Endothelial cell of umbilical vein (primary cell): ENCODE results near the gene TRMT6.

Source experiments
- EZH2 ChIP-seq: IDR thresholded peaks from 2 replicates; pipeline ENCODE4 v1.6.1; 2012; ENCODE audit warnings: borderline replicate concordance, low read depth, mild to moderate bottlenecking, moderate library complexity, low read length, inconsistent platforms; ENCODE audit not compliant: severe bottlenecking
- FOS ChIP-seq: IDR thresholded peaks from 2 replicates; pipeline ENCODE4 v1.6.1; 2011; ENCODE audit warnings: mild to moderate bottlenecking, low read length, moderate library complexity, borderline replicate concordance; ENCODE audit not compliant: insufficient read depth
- POLR2A ChIP-seq: IDR thresholded peaks from 2 replicates; pipeline ENCODE4 v1.6.1; 2012; ENCODE audit warnings: low read depth, mild to moderate bottlenecking, control low read depth, low read length
- POLR2AphosphoS5 ChIP-seq: IDR thresholded peaks from 2 replicates; pipeline ENCODE4 v1.6.1; 2012; ENCODE audit warnings: low read depth, mild to moderate bottlenecking, control low read depth, low read length, moderate library complexity; ENCODE audit not compliant: insufficient read depth
- TF ChIP-seq, protein P1 (sequence below), 2 donors: IDR thresholded peaks; 1 replicate in 1 of 2; 2 replicates in 1 of 2; pipeline ENCODE4 v1.5.1; 2011; ENCODE audit warnings: low read length in 2 of 2, mild to moderate bottlenecking in 2 of 2, moderate library complexity in 2 of 2, control low read depth in 1 of 2, inconsistent platforms in 1 of 2, low read depth in 1 of 2; ENCODE audit not compliant: insufficient read depth in 1 of 2; ENCODE audit errors: extremely low read depth in 1 of 2

DNA sequence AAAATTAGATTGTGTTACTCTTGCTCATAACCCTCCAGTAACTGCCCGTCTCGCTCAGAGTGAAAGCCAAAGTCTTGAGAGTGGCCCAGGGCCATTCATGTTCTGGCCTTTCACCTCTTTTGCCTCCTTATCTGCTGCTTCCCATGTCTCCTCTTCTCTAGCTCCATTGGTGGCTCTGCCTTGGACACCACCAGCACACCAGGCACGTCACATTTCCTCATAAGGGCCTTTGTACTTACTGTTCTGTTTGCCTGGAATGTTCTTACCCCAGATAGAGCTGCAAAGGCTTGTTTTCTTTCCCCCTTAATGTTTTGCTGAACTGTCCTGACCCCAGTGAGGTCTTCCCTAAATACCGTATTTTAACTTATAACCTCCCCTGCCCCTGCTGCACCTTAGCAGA lies 29.5 kb upstream of the TRMT6 start:
- TF ChIP-seq, protein P1, sequence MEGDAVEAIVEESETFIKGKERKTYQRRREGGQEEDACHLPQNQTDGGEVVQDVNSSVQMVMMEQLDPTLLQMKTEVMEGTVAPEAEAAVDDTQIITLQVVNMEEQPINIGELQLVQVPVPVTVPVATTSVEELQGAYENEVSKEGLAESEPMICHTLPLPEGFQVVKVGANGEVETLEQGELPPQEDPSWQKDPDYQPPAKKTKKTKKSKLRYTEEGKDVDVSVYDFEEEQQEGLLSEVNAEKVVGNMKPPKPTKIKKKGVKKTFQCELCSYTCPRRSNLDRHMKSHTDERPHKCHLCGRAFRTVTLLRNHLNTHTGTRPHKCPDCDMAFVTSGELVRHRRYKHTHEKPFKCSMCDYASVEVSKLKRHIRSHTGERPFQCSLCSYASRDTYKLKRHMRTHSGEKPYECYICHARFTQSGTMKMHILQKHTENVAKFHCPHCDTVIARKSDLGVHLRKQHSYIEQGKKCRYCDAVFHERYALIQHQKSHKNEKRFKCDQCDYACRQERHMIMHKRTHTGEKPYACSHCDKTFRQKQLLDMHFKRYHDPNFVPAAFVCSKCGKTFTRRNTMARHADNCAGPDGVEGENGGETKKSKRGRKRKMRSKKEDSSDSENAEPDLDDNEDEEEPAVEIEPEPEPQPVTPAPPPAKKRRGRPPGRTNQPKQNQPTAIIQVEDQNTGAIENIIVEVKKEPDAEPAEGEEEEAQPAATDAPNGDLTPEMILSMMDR (IDR thresholded peaks at IDR 0.05; ENCODE audit: extremely low read depth in 1 of 2, insufficient read depth in 1 of 2, low read depth in 1 of 2, low read length in 2 of 2), result no peak
- TF ChIP-seq FOS, result no peak
- no peak for TF ChIP-seq POLR2AphosphoS5
- no peak for TF ChIP-seq EZH2
- no peak for TF ChIP-seq POLR2A
